Measurements from ENCODE around the gene DLGAP1.
"Not testable (repeated sequence)": the region's sequence is repeated elsewhere in the genome, so short reads cannot be mapped to it uniquely, and the experiment has no call there.

DLGAP1 gene

DNA sequence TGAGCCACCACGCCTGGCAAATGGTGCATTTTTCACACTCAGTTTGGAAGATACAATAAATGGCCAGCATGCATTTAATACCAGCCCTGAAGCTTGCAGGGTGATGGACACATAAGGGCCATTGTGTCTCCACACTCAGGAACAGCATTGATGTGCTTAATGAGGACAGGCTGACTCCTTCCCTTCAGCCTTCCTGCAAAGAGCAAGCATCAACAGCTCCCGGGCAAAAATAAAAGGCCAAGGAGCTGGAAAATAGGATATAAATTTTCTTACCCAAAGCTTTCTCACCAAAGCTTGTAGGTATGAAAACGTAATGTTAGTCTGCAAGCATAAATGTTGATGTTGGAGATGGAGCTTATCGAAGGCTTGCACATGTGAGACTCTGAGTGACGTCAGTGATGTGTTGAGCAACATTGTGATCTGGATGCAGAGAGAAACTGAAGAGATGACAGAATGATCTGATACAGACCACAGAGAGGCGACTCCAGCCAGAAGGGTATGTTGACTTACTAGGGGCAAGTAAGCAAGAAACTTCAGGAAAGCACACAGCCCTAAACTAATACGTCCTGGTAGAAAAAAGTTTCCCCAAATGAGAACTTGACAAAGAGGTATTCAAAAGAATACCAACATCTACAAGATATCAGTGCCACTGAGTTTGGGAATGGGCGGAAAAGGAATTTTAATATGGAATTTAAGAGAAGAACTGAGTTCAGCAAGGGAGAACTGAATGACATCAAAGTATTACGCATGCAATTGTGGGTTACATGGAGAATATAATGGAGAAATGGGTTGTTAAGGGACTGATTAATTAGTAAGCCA is 748.6 kb downstream of the DLGAP1 start:
- no peak for DNase-seq (ENCODE audit: low read depth in 2 of 3, low spot score in 2 of 3)

- no peak for DNase-seq (ENCODE audit: low read depth in 2 of 3, low spot score in 2 of 3)
These were observed 750.4 kb downstream of the DLGAP1 start for GRCh38 chr18:3704556-3705344.

- no peak for DNase-seq (ENCODE audit: low read depth in 2 of 3, low spot score in 2 of 3)
These were observed 751.4 kb downstream of the DLGAP1 start for GRCh38 chr18:3703732-3704176.

GRCh38 chr18:3699707-3700567 is 755.2 kb downstream of the DLGAP1 start:
- not testable (repeated sequence) for DNase-seq (ENCODE audit: low read depth in 2 of 3, low spot score in 2 of 3)

DNA sequence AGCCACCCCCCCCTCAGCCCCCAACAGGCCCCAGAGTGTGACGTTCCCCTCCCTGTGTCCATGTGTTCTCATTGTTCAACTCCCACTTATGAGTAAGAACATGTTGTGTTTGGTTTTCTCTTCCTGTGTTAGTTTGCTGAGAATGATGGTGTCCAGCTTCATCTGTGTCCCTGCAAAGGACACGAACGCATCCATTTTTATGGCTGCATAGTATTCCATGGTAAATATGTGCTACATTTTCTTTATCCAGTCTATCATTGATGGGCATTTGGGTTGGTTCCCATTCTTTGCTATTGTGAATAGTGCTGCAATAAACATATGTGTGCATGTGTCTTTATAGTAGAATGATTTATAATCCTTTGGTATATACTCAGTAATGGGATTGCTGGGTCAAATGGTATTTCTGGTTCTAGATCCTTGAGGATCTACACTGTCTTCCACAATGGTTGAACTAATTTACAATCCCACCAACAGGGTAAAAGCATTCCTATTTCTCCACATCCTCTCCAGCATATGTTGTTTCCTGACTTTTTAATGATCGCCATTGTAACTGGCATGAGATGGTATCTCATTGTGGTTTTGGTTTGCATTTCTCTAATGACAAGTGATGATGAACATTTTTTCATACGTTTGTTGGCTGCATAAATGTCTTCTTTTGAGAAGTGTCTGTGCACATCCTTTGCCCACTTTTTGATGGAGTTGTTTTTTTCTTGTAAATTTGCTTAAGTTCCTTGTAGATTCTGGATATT is 760.9 kb downstream of the DLGAP1 start:
- not testable (repeated sequence) for DNase-seq (ENCODE audit: low read depth in 2 of 3, low spot score in 2 of 3)

DNA sequence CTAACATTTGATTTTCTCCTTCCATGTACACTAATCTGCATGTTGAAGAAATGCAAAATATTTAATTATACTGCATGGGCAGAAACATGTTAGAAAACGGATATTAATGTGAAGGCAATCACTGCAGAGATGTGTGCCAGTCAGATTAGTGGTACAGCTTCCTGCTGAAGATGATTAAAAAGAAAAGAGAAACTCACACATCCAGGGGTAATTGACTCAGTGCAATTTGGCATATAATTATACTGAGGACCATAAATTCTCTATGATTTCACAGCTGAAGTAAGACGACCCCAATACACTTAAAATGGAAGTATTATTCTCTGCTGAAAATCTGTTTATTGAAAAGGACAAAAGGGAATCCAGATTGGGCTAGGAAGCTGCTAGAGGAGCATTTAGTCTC is 761.7 kb downstream of the DLGAP1 start:
- no peak for DNase-seq (ENCODE audit: low read depth in 2 of 3, low spot score in 2 of 3)

DNA sequence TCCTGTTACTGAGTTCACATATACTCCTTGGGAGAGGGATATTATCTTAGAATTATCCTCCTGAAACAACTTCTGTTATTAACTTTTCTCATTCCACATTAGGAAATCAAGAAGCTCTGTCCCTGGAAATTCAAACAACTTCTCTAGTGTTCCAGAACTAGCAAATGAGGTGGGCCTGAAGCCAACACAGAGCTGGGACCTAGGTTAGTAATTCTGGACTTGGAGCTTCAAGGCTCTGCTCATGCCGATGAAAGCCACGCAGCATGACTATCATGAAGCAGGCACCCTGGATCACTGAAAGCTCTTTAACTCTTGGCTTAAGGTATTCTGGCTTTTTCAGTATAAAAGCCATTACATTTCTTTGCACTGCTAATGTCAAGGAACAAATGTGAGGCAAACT is 762.4 kb downstream of the DLGAP1 start:
- no peak for DNase-seq (ENCODE audit: low read depth in 2 of 3, low spot score in 2 of 3)

GRCh38 chr18:3692113-3692621 is 762.9 kb downstream of the DLGAP1 start:
- no peak for DNase-seq (ENCODE audit: low read depth in 2 of 3, low spot score in 2 of 3)

DNA sequence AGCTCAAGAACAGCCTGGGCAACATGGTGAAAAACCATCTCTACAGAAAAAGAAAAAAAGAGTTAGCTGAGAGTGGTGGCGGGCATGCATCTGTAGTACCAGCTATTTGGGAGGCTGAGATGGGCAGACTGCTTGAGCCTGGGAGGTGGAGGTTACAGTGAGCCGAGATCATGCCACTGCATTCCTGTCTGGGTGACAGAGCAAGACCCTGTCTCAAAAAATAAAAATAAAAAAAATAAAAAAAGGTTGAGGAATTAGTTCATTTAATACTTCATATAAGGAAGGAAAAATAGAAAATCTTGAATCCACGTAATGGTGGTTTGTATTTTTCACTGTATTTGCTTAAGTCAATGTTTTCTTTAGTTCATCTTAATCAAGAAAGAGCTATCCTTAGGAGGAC is 763.4 kb downstream of the DLGAP1 start:
- no peak for DNase-seq (ENCODE audit: low read depth in 2 of 3, low spot score in 2 of 3)

GRCh38 chr18:3690764-3691066 is 764.4 kb downstream of the DLGAP1 start:
- DNase-seq (ENCODE audit: low read depth in 2 of 3, low spot score in 2 of 3): no peak

- no peak for DNase-seq (ENCODE audit: low read depth in 2 of 3, low spot score in 2 of 3)
These were observed 764.9 kb downstream of the DLGAP1 start for GRCh38 chr18:3689986-3690763.

GRCh38 chr18:3689091-3689490 is 766.0 kb downstream of the DLGAP1 start:
- DNase-seq (ENCODE audit: low read depth in 2 of 3, low spot score in 2 of 3): no peak

- DNase-seq (ENCODE audit: low read depth in 2 of 3, low spot score in 2 of 3): no peak
These were observed 766.4 kb downstream of the DLGAP1 start for GRCh38 chr18:3688690-3689089.

DNA sequence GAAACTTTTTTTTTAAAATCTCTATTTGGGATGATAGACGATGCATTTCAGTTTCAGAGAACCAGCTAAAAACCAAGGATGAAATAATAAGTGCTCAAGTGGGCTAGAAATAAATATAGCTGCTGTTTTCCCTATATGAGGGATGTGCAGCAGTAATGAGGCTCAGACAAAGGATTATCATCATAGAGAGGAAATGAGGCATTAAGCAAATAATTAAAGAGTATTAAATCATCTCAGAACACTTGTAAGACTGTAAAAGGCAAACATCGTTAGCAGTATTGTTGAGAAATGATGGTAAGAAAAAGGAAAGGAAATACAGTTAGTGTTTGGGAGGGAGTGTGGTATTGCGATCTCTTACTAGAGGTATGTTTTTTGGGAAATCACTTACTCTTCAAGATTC is 771.6 kb downstream of the DLGAP1 start:
- DNase-seq (ENCODE audit: low read depth in 2 of 3, low spot score in 2 of 3): no peak

- no peak for DNase-seq (ENCODE audit: low read depth in 2 of 3, low spot score in 2 of 3)
These were observed 773.0 kb downstream of the DLGAP1 start for GRCh38 chr18:3682061-3682460.

GRCh38 chr18:3679241-3679640 is 775.9 kb downstream of the DLGAP1 start:
- no peak for DNase-seq (ENCODE audit: low read depth in 2 of 3, low spot score in 2 of 3)

DNA sequence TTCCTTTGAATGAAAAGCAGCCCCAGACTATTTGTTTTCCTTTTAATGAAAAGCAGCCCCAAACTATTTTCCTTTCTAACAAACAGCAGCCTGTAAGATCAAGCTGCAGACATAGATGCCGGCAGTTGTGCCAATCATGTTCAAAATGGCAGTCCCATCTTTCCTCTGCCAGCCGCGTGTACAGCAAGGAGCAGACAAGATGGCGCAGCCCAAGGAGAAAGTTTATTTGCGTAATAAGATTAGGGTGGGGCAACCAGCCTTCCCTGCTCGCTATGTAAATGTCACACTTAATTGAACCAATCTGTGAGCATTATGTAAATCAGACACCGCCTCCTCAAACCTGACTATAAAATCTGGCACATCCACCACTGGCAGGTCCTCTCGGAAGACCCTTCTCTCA is 779.1 kb downstream of the DLGAP1 start:
- DNase-seq (ENCODE audit: low read depth in 2 of 3, low spot score in 2 of 3): no peak

- no peak for DNase-seq (ENCODE audit: low read depth in 2 of 3, low spot score in 2 of 3)
These were observed 779.7 kb downstream of the DLGAP1 start for GRCh38 chr18:3675446-3675845.

GRCh38 chr18:3671176-3671575 is 783.9 kb downstream of the DLGAP1 start:
- DNase-seq (ENCODE audit: low read depth in 2 of 3, low spot score in 2 of 3): no peak

- no peak for DNase-seq (ENCODE audit: low read depth in 2 of 3, low spot score in 2 of 3)
These were observed 785.7 kb downstream of the DLGAP1 start for GRCh38 chr18:3669376-3669775.
